Measurements from ENCODE around the gene AP3S2. TPM values are rescaled to one million over a fixed set of nuclear protein-coding genes. Genes with fewer than 3 reads are reported as not detected.

Gene AP3S2
- total and polyA plus RNA-seq, 2 of the 13 experiments (the other 11 are each of a cell fraction or from before 2014, with no cell fraction given), result 17.6 to 44.4 TPM

DNA sequence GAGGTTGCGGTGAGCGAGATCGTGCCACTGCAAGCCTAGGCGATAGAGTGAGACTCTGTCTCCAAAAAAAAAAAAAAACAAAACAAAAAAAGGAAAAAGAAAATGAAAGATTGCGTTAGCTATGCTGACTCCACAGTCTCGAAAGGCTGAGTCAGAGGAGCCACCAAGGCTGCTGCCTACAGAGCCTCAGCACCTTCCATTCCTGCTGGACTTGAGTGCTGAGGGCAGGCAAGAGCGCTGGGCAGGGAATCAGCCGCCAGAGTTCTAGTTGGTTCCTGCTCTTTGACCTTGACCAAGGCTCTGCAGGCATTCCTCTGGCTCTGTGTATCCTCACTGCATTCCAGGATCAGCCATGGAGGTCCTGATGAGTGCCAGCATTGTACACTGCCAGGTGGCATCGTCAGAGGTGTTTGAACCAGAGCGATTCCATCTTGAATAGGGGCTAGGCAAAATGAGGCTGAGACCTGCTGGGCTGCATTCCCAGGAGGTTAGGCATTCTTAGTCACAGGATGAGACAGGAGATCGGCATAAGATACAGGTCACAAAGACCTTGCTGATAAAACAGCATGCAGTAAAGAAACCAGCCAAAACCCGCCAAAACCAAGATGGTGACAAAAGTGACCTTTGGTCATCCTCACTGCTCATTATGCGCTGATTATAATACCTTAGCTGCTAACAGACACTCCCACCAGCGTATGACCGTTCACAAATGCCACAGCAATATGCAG, 111.7 kb downstream of the AP3S2 start (continued):
- TF ChIP-seq, protein P1, sequence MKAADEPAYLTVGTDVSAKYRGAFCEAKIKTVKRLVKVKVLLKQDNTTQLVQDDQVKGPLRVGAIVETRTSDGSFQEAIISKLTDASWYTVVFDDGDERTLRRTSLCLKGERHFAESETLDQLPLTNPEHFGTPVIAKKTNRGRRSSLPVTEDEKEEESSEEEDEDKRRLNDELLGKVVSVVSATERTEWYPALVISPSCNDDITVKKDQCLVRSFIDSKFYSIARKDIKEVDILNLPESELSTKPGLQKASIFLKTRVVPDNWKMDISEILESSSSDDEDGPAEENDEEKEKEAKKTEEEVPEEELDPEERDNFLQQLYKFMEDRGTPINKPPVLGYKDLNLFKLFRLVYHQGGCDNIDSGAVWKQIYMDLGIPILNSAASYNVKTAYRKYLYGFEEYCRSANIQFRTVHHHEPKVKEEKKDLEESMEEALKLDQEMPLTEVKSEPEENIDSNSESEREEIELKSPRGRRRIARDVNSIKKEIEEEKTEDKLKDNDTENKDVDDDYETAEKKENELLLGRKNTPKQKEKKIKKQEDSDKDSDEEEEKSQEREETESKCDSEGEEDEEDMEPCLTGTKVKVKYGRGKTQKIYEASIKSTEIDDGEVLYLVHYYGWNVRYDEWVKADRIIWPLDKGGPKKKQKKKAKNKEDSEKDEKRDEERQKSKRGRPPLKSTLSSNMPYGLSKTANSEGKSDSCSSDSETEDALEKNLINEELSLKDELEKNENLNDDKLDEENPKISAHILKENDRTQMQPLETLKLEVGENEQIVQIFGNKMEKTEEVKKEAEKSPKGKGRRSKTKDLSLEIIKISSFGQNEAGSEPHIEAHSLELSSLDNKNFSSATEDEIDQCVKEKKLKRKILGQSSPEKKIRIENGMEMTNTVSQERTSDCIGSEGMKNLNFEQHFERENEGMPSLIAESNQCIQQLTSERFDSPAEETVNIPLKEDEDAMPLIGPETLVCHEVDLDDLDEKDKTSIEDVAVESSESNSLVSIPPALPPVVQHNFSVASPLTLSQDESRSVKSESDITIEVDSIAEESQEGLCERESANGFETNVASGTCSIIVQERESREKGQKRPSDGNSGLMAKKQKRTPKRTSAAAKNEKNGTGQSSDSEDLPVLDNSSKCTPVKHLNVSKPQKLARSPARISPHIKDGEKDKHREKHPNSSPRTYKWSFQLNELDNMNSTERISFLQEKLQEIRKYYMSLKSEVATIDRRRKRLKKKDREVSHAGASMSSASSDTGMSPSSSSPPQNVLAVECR (CRISPR knock-in tag; IDR thresholded peaks at IDR 0.05; ENCODE audit: borderline replicate concordance), result no peak; the same call in 1 of the 2 replicates
- no peak for TF ChIP-seq ZNF337 (CRISPR knock-in tag; IDR thresholded peaks at IDR 0.05; ENCODE audit: borderline replicate concordance, low read depth)
- TF ChIP-seq, protein P2, sequence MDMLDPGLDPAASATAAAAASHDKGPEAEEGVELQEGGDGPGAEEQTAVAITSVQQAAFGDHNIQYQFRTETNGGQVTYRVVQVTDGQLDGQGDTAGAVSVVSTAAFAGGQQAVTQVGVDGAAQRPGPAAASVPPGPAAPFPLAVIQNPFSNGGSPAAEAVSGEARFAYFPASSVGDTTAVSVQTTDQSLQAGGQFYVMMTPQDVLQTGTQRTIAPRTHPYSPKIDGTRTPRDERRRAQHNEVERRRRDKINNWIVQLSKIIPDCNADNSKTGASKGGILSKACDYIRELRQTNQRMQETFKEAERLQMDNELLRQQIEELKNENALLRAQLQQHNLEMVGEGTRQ (IDR thresholded peaks at IDR 0.05; ENCODE audit: low read depth, low read length), result no peak
- TF ChIP-seq, protein P2 (CRISPR knock-in tag; IDR thresholded peaks at IDR 0.05; ENCODE audit: borderline replicate concordance), result no peak; the same call in 1 of the 2 replicates
- TF ChIP-seq GFI1 (CRISPR knock-in tag; IDR thresholded peaks at IDR 0.05; ENCODE audit: borderline replicate concordance), result no peak
- no peak for TF ChIP-seq ZNF326 (CRISPR knock-in tag; IDR thresholded peaks at IDR 0.05; ENCODE audit: borderline replicate concordance)
- TF ChIP-seq, protein P3, sequence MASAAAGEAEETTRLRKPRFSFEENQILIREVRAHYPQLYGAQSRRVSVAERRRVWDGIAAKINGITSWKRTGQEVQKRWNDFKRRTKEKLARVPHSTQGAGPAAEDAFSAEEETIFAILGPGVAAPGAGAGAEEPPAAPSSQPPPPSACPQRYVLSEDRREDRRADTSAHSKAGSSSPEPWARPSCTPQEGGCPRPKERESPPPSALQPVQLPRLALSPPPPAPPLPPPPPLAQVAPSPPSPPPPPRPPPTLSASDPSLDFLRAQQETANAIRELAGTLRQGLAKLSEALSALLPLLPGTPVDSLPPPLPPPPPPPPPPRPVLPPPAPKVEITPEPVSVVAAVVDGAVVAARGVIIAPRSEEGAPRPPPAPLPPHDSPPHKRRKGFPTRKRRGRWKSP (CRISPR knock-in tag; IDR thresholded peaks at IDR 0.05), result no peak
- peak; percentile 73 for TF ChIP-seq RARA (CRISPR knock-in tag; IDR thresholded peaks at IDR 0.05)
- no peak for TF ChIP-seq GZF1 (CRISPR knock-in tag; IDR thresholded peaks at IDR 0.05)
- TF ChIP-seq, protein P4, sequence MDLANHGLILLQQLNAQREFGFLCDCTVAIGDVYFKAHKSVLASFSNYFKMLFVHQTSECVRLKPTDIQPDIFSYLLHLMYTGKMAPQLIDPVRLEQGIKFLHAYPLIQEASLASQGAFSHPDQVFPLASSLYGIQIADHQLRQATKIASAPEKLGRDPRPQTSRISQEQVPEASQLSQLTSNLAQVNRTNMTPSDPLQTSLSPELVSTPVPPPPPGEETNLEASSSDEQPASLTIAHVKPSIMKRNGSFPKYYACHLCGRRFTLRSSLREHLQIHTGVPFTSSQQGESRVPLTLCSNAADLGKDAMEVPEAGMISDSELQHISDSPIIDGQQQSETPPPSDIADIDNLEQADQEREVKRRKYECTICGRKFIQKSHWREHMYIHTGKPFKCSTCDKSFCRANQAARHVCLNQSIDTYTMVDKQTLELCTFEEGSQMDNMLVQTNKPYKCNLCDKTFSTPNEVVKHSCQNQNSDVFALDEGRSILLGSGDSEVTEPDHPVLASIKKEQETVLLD (CRISPR knock-in tag; IDR thresholded peaks at IDR 0.05; ENCODE audit: low read depth), result no peak
- TF ChIP-seq MAZ (IDR thresholded peaks at IDR 0.05; ENCODE audit: borderline replicate concordance, low read depth, low read length), result no peak
- no peak for TF ChIP-seq MAZ (CRISPR knock-in tag; IDR thresholded peaks at IDR 0.05; ENCODE audit: low read depth)
- no peak for TF ChIP-seq FLYWCH1 (CRISPR knock-in tag; IDR thresholded peaks at IDR 0.05)
- no peak for TF ChIP-seq ZNF564 (CRISPR knock-in tag; IDR thresholded peaks at IDR 0.05)
- TF ChIP-seq NKX3-1 (CRISPR knock-in tag; IDR thresholded peaks at IDR 0.05), result no peak
- TF ChIP-seq YY1 (IDR thresholded peaks at IDR 0.05; ENCODE audit: insufficient read depth, insufficient replicate concordance, low read depth, low read length), result peak; percentile 61
- TF ChIP-seq, protein P5, sequence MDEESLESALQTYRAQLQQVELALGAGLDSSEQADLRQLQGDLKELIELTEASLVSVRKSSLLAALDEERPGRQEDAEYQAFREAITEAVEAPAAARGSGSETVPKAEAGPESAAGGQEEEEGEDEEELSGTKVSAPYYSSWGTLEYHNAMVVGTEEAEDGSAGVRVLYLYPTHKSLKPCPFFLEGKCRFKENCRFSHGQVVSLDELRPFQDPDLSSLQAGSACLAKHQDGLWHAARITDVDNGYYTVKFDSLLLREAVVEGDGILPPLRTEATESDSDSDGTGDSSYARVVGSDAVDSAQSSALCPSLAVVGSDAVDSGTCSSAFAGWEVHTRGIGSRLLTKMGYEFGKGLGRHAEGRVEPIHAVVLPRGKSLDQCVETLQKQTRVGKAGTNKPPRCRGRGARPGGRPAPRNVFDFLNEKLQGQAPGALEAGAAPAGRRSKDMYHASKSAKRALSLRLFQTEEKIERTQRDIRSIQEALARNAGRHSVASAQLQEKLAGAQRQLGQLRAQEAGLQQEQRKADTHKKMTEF (CRISPR knock-in tag; IDR thresholded peaks at IDR 0.05), result peak; percentile 32; the same call in 1 of the 2 replicates
- TF ChIP-seq GATA4 (IDR thresholded peaks at IDR 0.05; ENCODE audit: borderline replicate concordance, low read depth), result no peak
- no peak for TF ChIP-seq NFKBIZ (CRISPR knock-in tag; IDR thresholded peaks at IDR 0.05)

Measured in HepG2 (cell line).